ENCODE data around the gene NFIC.
A peak's percentile ranks its signal among the peaks of the same experiment; 100 is the strongest.
"Not testable (repeated sequence)": the region's sequence is repeated elsewhere in the genome, so short reads cannot be mapped to it uniquely, and the experiment has no call there.

The NFIC gene

GRCh38 chr19:3452942-3453214 is 86.5 kb downstream of the NFIC start:
- not testable (repeated sequence) for DNase-seq (ENCODE audit: low read depth)

GRCh38 chr19:3453840-3454239 is 87.5 kb downstream of the NFIC start:
- no peak for DNase-seq (ENCODE audit: low read depth)

GRCh38 chr19:3454656-3455392 is 88.4 kb downstream of the NFIC start:
- no peak for DNase-seq (ENCODE audit: low read depth)

- no peak for DNase-seq (ENCODE audit: low read depth)
Measured at GRCh38 chr19:3455393-3455955, 89.1 kb downstream of the NFIC start.

GRCh38 chr19:3455960-3456601 is 89.7 kb downstream of the NFIC start:
- DNase-seq (ENCODE audit: low read depth): no peak

- DNase-seq (ENCODE audit: low read depth): no peak
Measured at GRCh38 chr19:3456925-3457527, 90.6 kb downstream of the NFIC start.

- no peak for DNase-seq (ENCODE audit: low read depth)
Measured at GRCh38 chr19:3457528-3458228, 91.3 kb downstream of the NFIC start.

GRCh38 chr19:3458229-3459088 is 92.1 kb downstream of the NFIC start:
- DNase-seq (ENCODE audit: low read depth): no peak

- peak; percentile 50 for DNase-seq (ENCODE audit: low read depth)
Measured at GRCh38 chr19:3459089-3459881, 92.9 kb downstream of the NFIC start.

GRCh38 chr19:3459965-3460582 is 93.7 kb downstream of the NFIC start:
- no peak for DNase-seq (ENCODE audit: low read depth)

GRCh38 chr19:3462991-3463713 is 96.8 kb downstream of the NFIC start:
- no peak for DNase-seq (ENCODE audit: low read depth)

- DNase-seq (ENCODE audit: low read depth): no peak
Measured at GRCh38 chr19:3463714-3464586, 97.6 kb downstream of the NFIC start.

- DNase-seq (ENCODE audit: low read depth): no peak
Measured at GRCh38 chr19:3464587-3465235, 98.3 kb downstream of the NFIC start.

- no peak for DNase-seq (ENCODE audit: low read depth)
Measured at GRCh38 chr19:3465552-3465951, 99.2 kb downstream of the NFIC start.

GRCh38 chr19:3466635-3467034 is 100.3 kb downstream of the NFIC start:
- no peak for DNase-seq (ENCODE audit: low read depth)

GRCh38 chr19:3467437-3468198 is 101.2 kb downstream of the NFIC start:
- DNase-seq (ENCODE audit: low read depth): no peak

GRCh38 chr19:3468211-3468610 is 101.8 kb downstream of the NFIC start:
- no peak for DNase-seq (ENCODE audit: low read depth)

Measured in ELR (cell line).